Vagina (tissue), 2 donors: ENCODE results near the gene HOXB9. TPM values are rescaled to one million over a fixed set of nuclear protein-coding genes. Genes with fewer than 3 reads are reported as not detected.

ENCODE experiments used
- DNase-seq, 2 donors: peaks; one replicate each; pipeline ENCODE4 v3.0.0-alpha.2; 2017; ENCODE audit errors: extremely low spot score in 2 of 2
- H3K27ac ChIP-seq: fragments of 200-600 bp; sonication (generic); one replicate; pipeline ENCODE4 v1.5.1; 2019
- H3K27me3 ChIP-seq: fragments of 200-600 bp; sonication (generic); one replicate; pipeline ENCODE4 v1.5.1; 2019
- H3K36me3 ChIP-seq, 2 donors: fragments of 200-600 bp; sonication (generic); one replicate each; pipeline ENCODE4 v1.5.1; 2017 to 2019
- H3K4me1 ChIP-seq: fragments of 200-600 bp; sonication (generic); one replicate; pipeline ENCODE4 v1.5.1; 2019
- H3K4me3 ChIP-seq, 2 donors: fragments of 200-600 bp; sonication (generic); 1 replicate in 1 of 2; 2 replicates in 1 of 2; pipeline ENCODE4 v1.5.1; 2016 to 2019
- H3K9me3 ChIP-seq: fragments of 200-600 bp; sonication (generic); one replicate; pipeline ENCODE4 v1.5.1; 2019
- CTCF ChIP-seq, 3 experiments: fragments of 450-650 bp in 2 of 3; fragments of 200-600 bp in 1 of 3; sonication (generic) in 1 of 3; IDR thresholded peaks; one replicate each; pipeline ENCODE4 v1.5.1; 2017 to 2019; ENCODE audit warnings: antibody characterized with exemption in 3 of 3, mild to moderate bottlenecking in 2 of 3, moderate library complexity in 2 of 3
- POLR2A ChIP-seq, 2 donors: fragments of 450-650 bp; IDR thresholded peaks; one replicate each; pipeline ENCODE4 v1.6.1; 2017; ENCODE audit warnings: antibody characterized with exemption in 2 of 2, mild to moderate bottlenecking in 2 of 2, moderate library complexity in 2 of 2
- POLR2AphosphoS5 ChIP-seq, 2 donors: sonication (generic); formaldehyde crosslinking; IDR thresholded peaks; one replicate each; pipeline ENCODE4 v1.9.0; 2017; ENCODE audit warnings: antibody characterized with exemption in 2 of 2, mild to moderate bottlenecking in 2 of 2, low read depth in 1 of 2; ENCODE audit not compliant: insufficient read depth in 1 of 2
- intact Hi-C: fragments of 100-400 bp; cut with DNase I; formaldehyde crosslinking; loops from one replicate; pipeline ENCODE4 v1.15.1; 2023
- total RNA-seq: library from RNA; depleted of rRNA; stranded (reverse); fragments of >200 nt; gene quantifications from one replicate; pipeline ENCODE4 v1.2.3, GENCODE V29; 2016

Gene HOXB9
- total RNA-seq, 1 donor from 2014 or later, result not detected

- Histone ChIP-seq H3K27me3 (peaks cover 6% of the 10 kb centered on the region), H3K4me1 (peaks cover 28% of the 10 kb centered on the region), H3K36me3 (no peaks in the 10 kb centered on the region), H3K4me3 (peak within 1 kb of the TSS in 1 of 2 donors; percentile 11), H3K9me3 (no peaks in the 10 kb centered on the region), H3K27ac (no peak within 1 kb of the TSS)
- TF ChIP-seq CTCF (IDR thresholded peaks at IDR 0.05) (no peak), POLR2AphosphoS5 (IDR thresholded peaks at IDR 0.05; ENCODE audit: insufficient read depth in 1 of 2, low read depth in 1 of 2) (no peak), POLR2A (IDR thresholded peaks at IDR 0.05) (no peak)
- intact Hi-C loops, result loop anchor here (10.0 kb wide), 1 partner anchor 568 kb away; no protein-coding TSS in a partner anchor
- DNase-seq, result no peak
These were observed 32.9 kb downstream of the HOXB9 start, which contains the start of gene HOXB5 for GRCh38 chr17:48593126-48593829. Gene HOXB5 (minus strand): TSS chr17:48593779. CDS start chr17:48593682, 97 bp downstream.

- H3K4me1 ChIP-seq, result peaks cover 21% of the 10 kb centered on the region
- H3K27ac ChIP-seq, result no peak overlapping the region
- intact Hi-C loops, result loop anchor here (10.0 kb wide), 1 partner anchor 568 kb away; no protein-coding TSS in a partner anchor
- H3K9me3 ChIP-seq, result no peaks in the 10 kb centered on the region
- H3K36me3 ChIP-seq, result no peaks in the 10 kb centered on the region
- peaks cover 6% of the 10 kb centered on the region for H3K27me3 ChIP-seq
- TF ChIP-seq POLR2A (IDR thresholded peaks at IDR 0.05), result no peak
- no peak for TF ChIP-seq CTCF (IDR thresholded peaks at IDR 0.05)
- no peak for TF ChIP-seq POLR2AphosphoS5 (IDR thresholded peaks at IDR 0.05; ENCODE audit: insufficient read depth in 1 of 2, low read depth in 1 of 2)
- no peak for DNase-seq
- H3K4me3 ChIP-seq, result no peak overlapping the region
These were observed 33.6 kb downstream of the HOXB9 start for GRCh38 chr17:48592577-48592976.

- H3K36me3 ChIP-seq, result no peaks in the 10 kb centered on the region
- TF ChIP-seq CTCF (IDR thresholded peaks at IDR 0.05) (no peak), POLR2AphosphoS5 (IDR thresholded peaks at IDR 0.05; ENCODE audit: insufficient read depth in 1 of 2, low read depth in 1 of 2) (no peak), POLR2A (IDR thresholded peaks at IDR 0.05) (no peak)
- no peaks in the 10 kb centered on the region for H3K9me3 ChIP-seq
- DNase-seq, result no peak
- intact Hi-C loops, result loop anchor here (10.0 kb wide), 1 partner anchor 567 kb away; no protein-coding TSS in a partner anchor
- H3K27me3 ChIP-seq, result peaks cover 6% of the 10 kb centered on the region
- no peak overlapping the region for H3K27ac ChIP-seq
- peaks cover 16% of the 10 kb centered on the region for H3K4me1 ChIP-seq
- no peak overlapping the region for H3K4me3 ChIP-seq
These were observed 34.1 kb downstream of the HOXB9 start for GRCh38 chr17:48592057-48592514.

- Histone ChIP-seq H3K4me1 (peaks cover 15% of the 10 kb centered on the region), H3K36me3 (no peaks in the 10 kb centered on the region), H3K27me3 (peaks cover 6% of the 10 kb centered on the region), H3K4me3 (no peak overlapping the region), H3K9me3 (no peaks in the 10 kb centered on the region), H3K27ac (no peak overlapping the region)
- TF ChIP-seq CTCF (IDR thresholded peaks at IDR 0.05) (no peak), POLR2AphosphoS5 (IDR thresholded peaks at IDR 0.05; ENCODE audit: insufficient read depth in 1 of 2, low read depth in 1 of 2) (no peak), POLR2A (IDR thresholded peaks at IDR 0.05) (no peak)
- no peak for DNase-seq
- intact Hi-C loops, result loop anchor here (10.0 kb wide), 1 partner anchor 567 kb away; no protein-coding TSS in a partner anchor
These were observed 34.7 kb downstream of the HOXB9 start for GRCh38 chr17:48591255-48592056.
